GM10248 (cell line): ENCODE results near the gene PAFAH1B2.
A peak's percentile ranks its signal among the peaks of the same experiment; 100 is the strongest.

Source experiments
- CTCF ChIA-PET: fragments of 300-600 bp; sonication (Branson Sonifier 250); formaldehyde crosslinking; extraction: SDS; loops from one replicate; lab custom pipeline; 2021; ENCODE audit warnings: antibody characterized with exemption; lab: Yijun Ruan, JAX
- POLR2A ChIA-PET: fragments of 350-650 bp; sonication (Branson Sonifier 250); formaldehyde crosslinking; extraction: SDS; loops from one replicate; lab custom pipeline; 2020; ENCODE audit warnings: antibody characterized with exemption; lab: Yijun Ruan, JAX
- DNase-seq: peaks from one replicate; pipeline ENCODE4 v3.0.0; 2012; ENCODE audit errors: extremely low spot score
- TF ChIP-seq, protein P1 (sequence below): IDR thresholded peaks from 2 replicates; pipeline ENCODE4 v1.5.1; 2012; ENCODE audit warnings: mild to moderate bottlenecking, low read depth; ENCODE audit errors: extremely low read depth, missing control alignments, control extremely low read depth

Gene PAFAH1B2

DNA sequence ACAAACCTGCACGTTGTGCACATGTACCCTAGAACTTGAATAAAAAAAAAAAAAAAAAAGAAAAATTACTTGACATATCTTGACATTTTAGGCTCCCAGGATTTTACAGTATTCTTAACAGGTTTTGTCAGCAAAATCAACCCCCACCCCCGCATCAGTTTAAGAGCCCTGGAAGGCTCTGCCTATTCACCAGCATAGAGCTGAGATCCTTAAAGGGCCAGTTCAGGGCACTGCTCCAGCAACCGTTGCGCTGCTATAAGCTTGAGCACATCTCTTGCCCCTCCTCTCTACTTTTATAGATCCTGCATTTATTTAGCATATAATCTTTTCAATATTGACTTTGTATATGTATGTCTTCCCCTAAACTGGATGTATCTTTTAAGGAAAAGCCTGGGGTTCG is 697 bp upstream of the PAFAH1B2 start:
- DNase-seq = peak; percentile 46
- TF ChIP-seq, protein P1, sequence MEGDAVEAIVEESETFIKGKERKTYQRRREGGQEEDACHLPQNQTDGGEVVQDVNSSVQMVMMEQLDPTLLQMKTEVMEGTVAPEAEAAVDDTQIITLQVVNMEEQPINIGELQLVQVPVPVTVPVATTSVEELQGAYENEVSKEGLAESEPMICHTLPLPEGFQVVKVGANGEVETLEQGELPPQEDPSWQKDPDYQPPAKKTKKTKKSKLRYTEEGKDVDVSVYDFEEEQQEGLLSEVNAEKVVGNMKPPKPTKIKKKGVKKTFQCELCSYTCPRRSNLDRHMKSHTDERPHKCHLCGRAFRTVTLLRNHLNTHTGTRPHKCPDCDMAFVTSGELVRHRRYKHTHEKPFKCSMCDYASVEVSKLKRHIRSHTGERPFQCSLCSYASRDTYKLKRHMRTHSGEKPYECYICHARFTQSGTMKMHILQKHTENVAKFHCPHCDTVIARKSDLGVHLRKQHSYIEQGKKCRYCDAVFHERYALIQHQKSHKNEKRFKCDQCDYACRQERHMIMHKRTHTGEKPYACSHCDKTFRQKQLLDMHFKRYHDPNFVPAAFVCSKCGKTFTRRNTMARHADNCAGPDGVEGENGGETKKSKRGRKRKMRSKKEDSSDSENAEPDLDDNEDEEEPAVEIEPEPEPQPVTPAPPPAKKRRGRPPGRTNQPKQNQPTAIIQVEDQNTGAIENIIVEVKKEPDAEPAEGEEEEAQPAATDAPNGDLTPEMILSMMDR = no peak
- ChIA-PET POLR2A (interaction anchor here (1.2 kb wide), 1 partner anchor 36 kb away, joined by 5 read pairs; the partner anchor contains the start of gene SIDT2), CTCF (interaction anchor here (0.9 to 2.7 kb wide), 5 partner anchors 33 to 352 kb away, joined by 4 to 9 read pairs (median 6); partner anchors contain the start of genes APOA5 and SIDT2)

DNA sequence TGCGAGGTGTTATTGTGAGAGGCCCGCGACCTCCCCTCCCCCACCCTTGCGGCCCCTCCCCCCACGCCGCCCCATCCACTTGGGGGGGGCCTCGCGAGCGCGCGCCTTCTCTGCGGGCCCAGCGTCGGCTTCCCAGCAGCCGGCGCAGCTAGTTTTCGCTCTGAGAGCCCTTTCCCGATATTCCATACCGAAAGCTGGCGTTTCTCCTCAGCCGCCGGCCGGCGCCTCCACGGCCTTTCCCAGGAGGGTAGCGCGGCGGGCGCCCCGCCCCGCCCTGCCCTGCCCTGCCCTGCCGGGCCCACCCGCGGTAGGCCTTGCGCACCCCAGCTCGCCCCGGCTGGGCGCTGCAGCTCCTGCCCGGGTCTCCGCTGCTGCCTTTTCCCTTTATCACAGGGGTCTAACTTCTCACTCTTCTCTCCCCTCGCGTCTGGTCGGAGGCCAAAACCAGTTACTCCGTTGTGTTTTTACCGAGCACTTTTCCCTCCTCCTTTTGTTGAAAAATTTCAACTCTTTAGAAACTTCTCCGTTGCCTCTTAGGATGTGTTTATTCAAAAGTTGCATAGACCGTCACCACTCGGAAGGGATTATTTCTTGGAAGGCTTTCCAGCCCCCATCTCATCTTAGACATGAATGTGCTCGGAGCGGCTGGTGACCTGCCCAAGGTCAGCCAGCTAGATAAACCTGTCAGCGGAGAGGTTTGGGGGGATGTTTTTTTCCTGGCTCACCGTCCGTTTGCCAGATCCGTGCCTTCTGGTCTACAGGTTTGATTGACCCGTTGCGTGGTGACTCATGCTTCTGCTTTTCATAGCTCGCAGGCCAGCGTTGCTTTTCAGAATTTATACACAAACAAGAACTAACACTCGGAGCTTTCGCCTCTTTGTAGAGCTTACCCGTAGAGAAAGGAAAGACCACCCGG is 648 bp downstream of the PAFAH1B2 start:
- TF ChIP-seq, protein P1 = no peak
- ChIA-PET POLR2A (interaction anchor here (0.5 to 1.4 kb wide), 4 partner anchors 20 to 86 kb away, joined by 3 to 5 read pairs (median 4); partner anchors contain the start of gene SIDT2), CTCF (interaction anchor here (0.7 to 2.7 kb wide), 14 partner anchors 9 to 412 kb away, joined by 3 to 15 read pairs (median 3); partner anchors contain the start of genes APOA5, PCSK7 and SIDT2)
- DNase-seq = peak; percentile 73

DNA sequence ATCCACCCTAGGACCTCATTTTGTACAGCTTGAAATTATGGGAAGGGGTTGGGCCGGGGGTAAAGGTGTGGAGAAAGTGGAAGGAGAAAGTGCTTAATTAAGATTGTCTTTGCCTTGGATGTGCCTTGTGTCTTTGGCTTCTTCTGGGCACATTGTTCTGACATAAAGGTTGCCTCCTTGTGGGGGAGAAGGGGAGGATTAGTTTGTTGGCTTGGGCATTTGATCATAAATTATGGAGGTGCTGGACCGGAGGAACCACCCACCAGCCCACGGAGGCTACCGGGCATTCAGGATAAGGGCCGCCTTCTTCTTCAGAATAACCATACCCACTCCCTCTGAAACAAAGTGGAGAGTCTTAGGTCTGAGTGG is 1.3 kb downstream of the PAFAH1B2 start:
- TF ChIP-seq, protein P1 = no peak
- POLR2A ChIA-PET = interaction anchor here (0.5 to 1.4 kb wide), 2 partner anchors 19 to 35 kb away, joined by 3 to 5 read pairs; no protein-coding TSS in a partner anchor
- CTCF ChIA-PET = interaction anchor here (0.9 to 2.7 kb wide), 8 partner anchors 8 to 413 kb away, joined by 3 to 15 read pairs (median 3); partner anchors contain the start of genes APOA5 and SIDT2
- DNase-seq = peak; percentile 21

DNA sequence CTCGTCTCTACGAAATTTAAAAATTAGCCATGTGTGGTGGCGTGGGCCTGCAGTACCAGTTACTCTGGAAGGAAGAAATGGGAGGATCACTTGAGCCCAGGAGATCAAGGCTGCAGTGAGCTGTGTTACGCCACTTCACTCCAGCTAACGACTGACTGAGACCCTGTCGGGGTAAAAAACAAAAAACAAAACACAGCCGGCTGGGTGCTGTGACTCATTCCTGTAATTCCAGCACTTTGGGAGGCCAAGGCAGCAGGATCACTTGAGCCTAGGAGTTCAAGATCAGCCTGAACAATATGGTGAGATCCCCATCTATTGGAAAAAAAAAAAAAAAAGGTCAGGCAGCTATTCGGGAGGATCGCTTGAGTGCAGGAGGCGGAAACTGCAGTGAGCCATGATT is 2.4 kb downstream of the PAFAH1B2 start:
- no peak for DNase-seq
- CTCF ChIA-PET = interaction anchor here (1.0 to 2.4 kb wide), 4 partner anchors 9 to 80 kb away, joined by 3 to 15 read pairs (median 4); partner anchors contain the start of gene SIDT2
- TF ChIP-seq, protein P1 = no peak
- POLR2A ChIA-PET = no interaction called here

- DNase-seq = no peak
- TF ChIP-seq, protein P1 = no peak
- ChIA-PET CTCF (no interaction called here), POLR2A (interaction anchor here (1.1 kb wide), 1 partner anchor 298 kb away, joined by 3 read pairs; no protein-coding TSS in a partner anchor)
Observed at GRCh38 chr11:117152066-117152465, 8.0 kb downstream of the PAFAH1B2 start.

DNA sequence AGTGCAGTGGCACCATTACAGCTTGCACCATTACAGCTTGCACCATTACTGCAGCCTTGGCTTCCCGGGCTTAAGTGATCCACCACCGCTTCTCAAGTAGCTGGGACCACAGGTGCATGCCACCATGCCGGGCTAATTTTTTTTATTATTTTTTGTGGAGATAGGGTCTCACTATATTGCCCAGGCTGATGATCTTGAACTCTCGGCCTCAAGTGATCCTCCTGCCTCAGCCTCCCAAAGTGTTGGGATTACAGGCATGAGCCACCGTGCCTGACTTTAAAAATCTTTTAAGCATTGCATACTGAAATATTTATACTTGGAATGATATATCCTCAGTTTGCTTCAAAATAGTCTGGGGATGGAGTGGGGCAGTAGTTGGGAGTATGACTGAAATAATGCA is 10.4 kb downstream of the PAFAH1B2 start:
- ChIA-PET CTCF (interaction anchor here (0.5 to 1.4 kb wide), 3 partner anchors 9 to 22 kb away, joined by 3 read pairs; no protein-coding TSS in a partner anchor), POLR2A (no interaction called here)
- TF ChIP-seq, protein P1 = no peak
- no peak for DNase-seq
